ENCODE measurements around the gene BBS2. TPM values are rescaled to one million over a fixed set of nuclear protein-coding genes. Genes with fewer than 3 reads are reported as not detected.

Gene BBS2
- total and polyA plus RNA-seq, 2 of the 13 experiments (the other 11 are each of a cell fraction or from before 2014, with no cell fraction given) = 59.7 to 68.3 TPM

DNA sequence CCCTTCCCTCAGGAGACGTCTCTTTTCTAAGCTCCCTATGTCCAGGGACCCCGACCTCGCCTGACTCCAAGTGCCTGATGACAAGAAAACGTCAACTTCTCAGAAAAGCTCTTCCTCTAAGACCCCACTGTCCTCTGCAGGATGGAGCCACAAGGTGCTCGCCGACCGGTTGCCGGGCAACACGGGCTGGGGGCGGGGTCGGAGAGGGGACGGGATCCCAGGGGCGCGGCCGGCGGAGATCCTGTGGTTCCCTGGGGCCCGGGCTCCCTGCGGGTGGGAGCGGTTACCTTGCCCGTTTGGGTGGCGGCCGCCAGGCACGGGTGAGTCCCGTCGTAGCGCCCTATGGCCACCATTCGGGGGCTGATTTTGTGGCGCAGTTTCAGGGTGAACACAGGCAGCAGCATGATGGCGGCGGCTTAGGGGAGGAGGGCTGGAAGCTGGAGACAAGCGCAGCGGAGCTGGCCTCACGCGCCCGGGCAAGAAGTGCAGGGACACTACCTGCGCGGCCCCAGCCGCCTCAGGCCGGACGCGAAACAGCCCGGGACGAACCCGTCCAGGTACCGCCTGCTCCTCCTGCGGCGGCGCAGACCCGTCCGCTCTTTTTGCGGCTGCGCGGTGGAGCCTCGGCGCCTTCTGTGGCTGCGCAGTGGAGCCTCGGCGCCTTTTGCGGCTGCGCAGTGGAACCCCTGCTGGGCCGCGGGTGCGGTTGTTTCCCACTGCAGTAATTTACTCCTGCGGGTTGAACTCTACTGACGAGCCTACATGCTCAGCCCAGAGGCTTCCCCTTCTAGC is at the start of gene BBS2 (continued):
- TF ChIP-seq, protein P1, sequence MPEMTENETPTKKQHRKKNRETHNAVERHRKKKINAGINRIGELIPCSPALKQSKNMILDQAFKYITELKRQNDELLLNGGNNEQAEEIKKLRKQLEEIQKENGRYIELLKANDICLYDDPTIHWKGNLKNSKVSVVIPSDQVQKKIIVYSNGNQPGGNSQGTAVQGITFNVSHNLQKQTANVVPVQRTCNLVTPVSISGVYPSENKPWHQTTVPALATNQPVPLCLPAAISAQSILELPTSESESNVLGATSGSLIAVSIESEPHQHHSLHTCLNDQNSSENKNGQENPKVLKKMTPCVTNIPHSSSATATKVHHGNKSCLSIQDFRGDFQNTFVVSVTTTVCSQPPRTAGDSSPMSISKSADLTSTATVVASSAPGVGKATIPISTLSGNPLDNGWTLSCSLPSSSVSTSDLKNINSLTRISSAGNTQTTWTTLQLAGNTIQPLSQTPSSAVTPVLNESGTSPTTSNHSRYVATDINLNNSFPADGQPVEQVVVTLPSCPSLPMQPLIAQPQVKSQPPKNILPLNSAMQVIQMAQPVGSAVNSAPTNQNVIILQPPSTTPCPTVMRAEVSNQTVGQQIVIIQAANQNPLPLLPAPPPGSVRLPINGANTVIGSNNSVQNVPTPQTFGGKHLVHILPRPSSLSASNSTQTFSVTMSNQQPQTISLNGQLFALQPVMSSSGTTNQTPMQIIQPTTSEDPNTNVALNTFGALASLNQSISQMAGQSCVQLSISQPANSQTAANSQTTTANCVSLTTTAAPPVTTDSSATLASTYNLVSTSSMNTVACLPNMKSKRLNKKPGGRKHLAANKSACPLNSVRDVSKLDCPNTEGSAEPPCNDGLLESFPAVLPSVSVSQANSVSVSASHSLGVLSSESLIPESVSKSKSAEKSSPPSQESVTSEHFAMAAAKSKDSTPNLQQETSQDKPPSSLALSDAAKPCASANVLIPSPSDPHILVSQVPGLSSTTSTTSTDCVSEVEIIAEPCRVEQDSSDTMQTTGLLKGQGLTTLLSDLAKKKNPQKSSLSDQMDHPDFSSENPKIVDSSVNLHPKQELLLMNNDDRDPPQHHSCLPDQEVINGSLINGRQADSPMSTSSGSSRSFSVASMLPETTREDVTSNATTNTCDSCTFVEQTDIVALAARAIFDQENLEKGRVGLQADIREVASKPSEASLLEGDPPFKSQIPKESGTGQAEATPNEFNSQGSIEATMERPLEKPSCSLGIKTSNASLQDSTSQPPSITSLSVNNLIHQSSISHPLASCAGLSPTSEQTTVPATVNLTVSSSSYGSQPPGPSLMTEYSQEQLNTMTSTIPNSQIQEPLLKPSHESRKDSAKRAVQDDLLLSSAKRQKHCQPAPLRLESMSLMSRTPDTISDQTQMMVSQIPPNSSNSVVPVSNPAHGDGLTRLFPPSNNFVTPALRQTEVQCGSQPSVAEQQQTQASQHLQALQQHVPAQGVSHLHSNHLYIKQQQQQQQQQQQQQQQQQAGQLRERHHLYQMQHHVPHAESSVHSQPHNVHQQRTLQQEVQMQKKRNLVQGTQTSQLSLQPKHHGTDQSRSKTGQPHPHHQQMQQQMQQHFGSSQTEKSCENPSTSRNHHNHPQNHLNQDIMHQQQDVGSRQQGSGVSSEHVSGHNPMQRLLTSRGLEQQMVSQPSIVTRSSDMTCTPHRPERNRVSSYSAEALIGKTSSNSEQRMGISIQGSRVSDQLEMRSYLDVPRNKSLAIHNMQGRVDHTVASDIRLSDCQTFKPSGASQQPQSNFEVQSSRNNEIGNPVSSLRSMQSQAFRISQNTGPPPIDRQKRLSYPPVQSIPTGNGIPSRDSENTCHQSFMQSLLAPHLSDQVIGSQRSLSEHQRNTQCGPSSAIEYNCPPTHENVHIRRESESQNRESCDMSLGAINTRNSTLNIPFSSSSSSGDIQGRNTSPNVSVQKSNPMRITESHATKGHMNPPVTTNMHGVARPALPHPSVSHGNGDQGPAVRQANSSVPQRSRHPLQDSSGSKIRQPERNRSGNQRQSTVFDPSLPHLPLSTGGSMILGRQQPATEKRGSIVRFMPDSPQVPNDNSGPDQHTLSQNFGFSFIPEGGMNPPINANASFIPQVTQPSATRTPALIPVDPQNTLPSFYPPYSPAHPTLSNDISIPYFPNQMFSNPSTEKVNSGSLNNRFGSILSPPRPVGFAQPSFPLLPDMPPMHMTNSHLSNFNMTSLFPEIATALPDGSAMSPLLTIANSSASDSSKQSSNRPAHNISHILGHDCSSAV (CRISPR knock-in tag; IDR thresholded peaks at IDR 0.05; ENCODE audit: borderline replicate concordance) = 0 out of 2 replicates have a peak, but pooled peaks have one; percentile 76
- TF ChIP-seq JARID2 (CRISPR knock-in tag; IDR thresholded peaks at IDR 0.05; ENCODE audit: insufficient replicate concordance) = peak; percentile 19
- no peak for TF ChIP-seq ZNF792 (CRISPR knock-in tag; IDR thresholded peaks at IDR 0.05)
- TF ChIP-seq TBX3 (IDR thresholded peaks at IDR 0.05; ENCODE audit: borderline replicate concordance) = no peak
- no peak for TF ChIP-seq GPN1 (CRISPR knock-in tag; IDR thresholded peaks at IDR 0.05; ENCODE audit: borderline replicate concordance)
- TF ChIP-seq ZNF232 (CRISPR knock-in tag; IDR thresholded peaks at IDR 0.05; ENCODE audit: borderline replicate concordance) = peak; percentile 20; the same call in 1 of the 2 replicates
- TF ChIP-seq, protein P2, sequence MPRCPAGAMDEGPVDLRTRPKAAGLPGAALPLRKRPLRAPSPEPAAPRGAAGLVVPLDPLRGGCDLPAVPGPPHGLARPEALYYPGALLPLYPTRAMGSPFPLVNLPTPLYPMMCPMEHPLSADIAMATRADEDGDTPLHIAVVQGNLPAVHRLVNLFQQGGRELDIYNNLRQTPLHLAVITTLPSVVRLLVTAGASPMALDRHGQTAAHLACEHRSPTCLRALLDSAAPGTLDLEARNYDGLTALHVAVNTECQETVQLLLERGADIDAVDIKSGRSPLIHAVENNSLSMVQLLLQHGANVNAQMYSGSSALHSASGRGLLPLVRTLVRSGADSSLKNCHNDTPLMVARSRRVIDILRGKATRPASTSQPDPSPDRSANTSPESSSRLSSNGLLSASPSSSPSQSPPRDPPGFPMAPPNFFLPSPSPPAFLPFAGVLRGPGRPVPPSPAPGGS (CRISPR knock-in tag; IDR thresholded peaks at IDR 0.05) = peak; percentile 95; the same call in 1 of the 2 replicates
- peak; percentile 44; the same call in 1 of the 2 replicates for TF ChIP-seq HES4 (CRISPR knock-in tag; IDR thresholded peaks at IDR 0.05; ENCODE audit: borderline replicate concordance)
- peak; percentile 73; the same call in 1 of the 2 replicates for TF ChIP-seq MTA1 (CRISPR knock-in tag; IDR thresholded peaks at IDR 0.05; ENCODE audit: borderline replicate concordance)
- TF ChIP-seq ZNF782 (CRISPR knock-in tag; IDR thresholded peaks at IDR 0.05; ENCODE audit: borderline replicate concordance) = peak; percentile 94; the same call in 1 of the 2 replicates
- TF ChIP-seq, protein P3, sequence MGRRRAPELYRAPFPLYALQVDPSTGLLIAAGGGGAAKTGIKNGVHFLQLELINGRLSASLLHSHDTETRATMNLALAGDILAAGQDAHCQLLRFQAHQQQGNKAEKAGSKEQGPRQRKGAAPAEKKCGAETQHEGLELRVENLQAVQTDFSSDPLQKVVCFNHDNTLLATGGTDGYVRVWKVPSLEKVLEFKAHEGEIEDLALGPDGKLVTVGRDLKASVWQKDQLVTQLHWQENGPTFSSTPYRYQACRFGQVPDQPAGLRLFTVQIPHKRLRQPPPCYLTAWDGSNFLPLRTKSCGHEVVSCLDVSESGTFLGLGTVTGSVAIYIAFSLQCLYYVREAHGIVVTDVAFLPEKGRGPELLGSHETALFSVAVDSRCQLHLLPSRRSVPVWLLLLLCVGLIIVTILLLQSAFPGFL (CRISPR knock-in tag; IDR thresholded peaks at IDR 0.05) = no peak
- 0 out of 2 replicates have a peak, but pooled peaks have one; percentile 34 for TF ChIP-seq ZFP62 (CRISPR knock-in tag; IDR thresholded peaks at IDR 0.05)
- TF ChIP-seq, protein P4, sequence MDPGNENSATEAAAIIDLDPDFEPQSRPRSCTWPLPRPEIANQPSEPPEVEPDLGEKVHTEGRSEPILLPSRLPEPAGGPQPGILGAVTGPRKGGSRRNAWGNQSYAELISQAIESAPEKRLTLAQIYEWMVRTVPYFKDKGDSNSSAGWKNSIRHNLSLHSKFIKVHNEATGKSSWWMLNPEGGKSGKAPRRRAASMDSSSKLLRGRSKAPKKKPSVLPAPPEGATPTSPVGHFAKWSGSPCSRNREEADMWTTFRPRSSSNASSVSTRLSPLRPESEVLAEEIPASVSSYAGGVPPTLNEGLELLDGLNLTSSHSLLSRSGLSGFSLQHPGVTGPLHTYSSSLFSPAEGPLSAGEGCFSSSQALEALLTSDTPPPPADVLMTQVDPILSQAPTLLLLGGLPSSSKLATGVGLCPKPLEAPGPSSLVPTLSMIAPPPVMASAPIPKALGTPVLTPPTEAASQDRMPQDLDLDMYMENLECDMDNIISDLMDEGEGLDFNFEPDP (CRISPR knock-in tag; conservative IDR thresholded peaks at IDR 0.05) = no peak
- peak; percentile 78; the same call in 1 of the 2 replicates for TF ChIP-seq ZNF567 (CRISPR knock-in tag; IDR thresholded peaks at IDR 0.05; ENCODE audit: borderline replicate concordance)
- TF ChIP-seq MED8 (CRISPR knock-in tag; IDR thresholded peaks at IDR 0.05; ENCODE audit: insufficient replicate concordance) = peak; percentile 66
- peak; percentile 28; the same call in 1 of the 2 replicates for TF ChIP-seq ZNF614 (CRISPR knock-in tag; IDR thresholded peaks at IDR 0.05; ENCODE audit: borderline replicate concordance)

Data from HepG2 (cell line).